Left ventricle myocardium inferior (tissue), 1 donor: ENCODE results near the gene CELF6. TPM values are rescaled to one million over a fixed set of nuclear protein-coding genes. Genes with fewer than 3 reads are reported as not detected.

Source experiments
- DNase-seq: peaks from one replicate; pipeline ENCODE4 v3.0.0-alpha.2; 2020
- H3K27ac ChIP-seq: fragments of 200-600 bp; replicated peaks from 2 replicates; pipeline ENCODE4 v1.8.0; 2021
- H3K27me3 ChIP-seq: fragments of 200-600 bp; 2 replicates; pipeline ENCODE4 v1.8.0; 2021; ENCODE audit warnings: low read depth
- H3K36me3 ChIP-seq: fragments of 200-600 bp; 2 replicates; pipeline ENCODE4 v1.8.0; 2021
- H3K4me1 ChIP-seq: fragments of 200-600 bp; 2 replicates; pipeline ENCODE4 v1.8.0; 2021
- H3K4me3 ChIP-seq: fragments of 200-600 bp; 2 replicates; pipeline ENCODE4 v1.8.0; 2021; ENCODE audit warnings: mild to moderate bottlenecking, moderate library complexity
- H3K9me3 ChIP-seq: fragments of 200-600 bp; replicated peaks from 2 replicates; pipeline ENCODE4 v1.8.0; 2021
- CTCF ChIP-seq: fragments of 200-600 bp; IDR thresholded peaks from 2 replicates; pipeline ENCODE4 v1.8.0; 2021; ENCODE audit warnings: antibody characterized with exemption, mild to moderate bottlenecking, borderline replicate concordance
- intact Hi-C: fragments of 100-400 bp; cut with micrococcal nuclease; formaldehyde crosslinking; loops from one replicate; pipeline ENCODE4 v1.11.0; 2022
- total RNA-seq: library from RNA; stranded (reverse); fragmentation: NEBNext Ultra II Directional; extraction: Animal tissue kit (Norgen Biotek cat#: 25700); gene quantifications from one replicate; pipeline ENCODE4 v1.2.1, GENCODE V29; 2021
- donor health status: DM: no; HTN: yes; CAD: no; lungs with severe emphysema.

The CELF6 gene
- total RNA-seq, 1 donor from 2014 or later: 1.5 TPM

- peaks cover 36% of the 10 kb centered on the region for H3K36me3 ChIP-seq
- no peak overlapping the region for H3K27ac ChIP-seq
- TF ChIP-seq CTCF: no peak
- no peak for DNase-seq
- no peaks in the 10 kb centered on the region for H3K27me3 ChIP-seq
- intact Hi-C loops: no loop called here
- H3K4me1 ChIP-seq: no peaks in the 10 kb centered on the region
- no peaks in the 10 kb centered on the region for H3K9me3 ChIP-seq
- no peak overlapping the region for H3K4me3 ChIP-seq
These were observed 81.4 kb downstream of the CELF6 start for GRCh38 chr15:72238586-72238985.

GRCh38 chr15:72237853-72238224 lies 82.1 kb downstream of the CELF6 start:
- H3K9me3 ChIP-seq: no peaks in the 10 kb centered on the region
- TF ChIP-seq CTCF: no peak
- no peaks in the 10 kb centered on the region for H3K27me3 ChIP-seq
- intact Hi-C loops: no loop called here
- H3K4me1 ChIP-seq: no peaks in the 10 kb centered on the region
- H3K27ac ChIP-seq: no peak overlapping the region
- H3K4me3 ChIP-seq: no peak overlapping the region
- peaks cover 28% of the 10 kb centered on the region for H3K36me3 ChIP-seq
- DNase-seq: no peak

- intact Hi-C loops: no loop called here
- Histone ChIP-seq H3K27ac (no peak overlapping the region), H3K4me3 (no peak overlapping the region), H3K4me1 (peaks cover 6% of the 10 kb centered on the region), H3K9me3 (no peaks in the 10 kb centered on the region), H3K36me3 (peaks cover 22% of the 10 kb centered on the region), H3K27me3 (no peaks in the 10 kb centered on the region)
- DNase-seq: no peak
- TF ChIP-seq CTCF: no peak
These were observed 82.7 kb downstream of the CELF6 start for GRCh38 chr15:72237029-72237852.

- no peak for TF ChIP-seq CTCF
- intact Hi-C loops: no loop called here
- DNase-seq: no peak
- H3K27ac ChIP-seq: no peak overlapping the region
- H3K9me3 ChIP-seq: no peaks in the 10 kb centered on the region
- H3K27me3 ChIP-seq: no peaks in the 10 kb centered on the region
- no peak overlapping the region for H3K4me3 ChIP-seq
- peaks cover 13% of the 10 kb centered on the region for H3K4me1 ChIP-seq
- peaks cover 15% of the 10 kb centered on the region for H3K36me3 ChIP-seq
These were observed 83.5 kb downstream of the CELF6 start for GRCh38 chr15:72236381-72237003.

GRCh38 chr15:72235298-72235697 lies 84.7 kb downstream of the CELF6 start:
- no peak for TF ChIP-seq CTCF
- peaks cover 3% of the 10 kb centered on the region for H3K36me3 ChIP-seq
- H3K27me3 ChIP-seq: no peaks in the 10 kb centered on the region
- no peak overlapping the region for H3K4me3 ChIP-seq
- no peaks in the 10 kb centered on the region for H3K9me3 ChIP-seq
- H3K27ac ChIP-seq: no peak overlapping the region
- intact Hi-C loops: no loop called here
- H3K4me1 ChIP-seq: peaks cover 23% of the 10 kb centered on the region
- DNase-seq: no peak

Other genes with a start within 250 kb of the CELF6 start
- 22.5 TPM for gene MYO9A, start 202.0 kb downstream of the CELF6 start, total RNA-seq
- gene SENP8, start 201.8 kb downstream of the CELF6 start, total RNA-seq: 6.5 TPM
- gene GRAMD2A, start 122.4 kb downstream of the CELF6 start, total RNA-seq: not detected
- gene PKM, start 89.0 kb downstream of the CELF6 start, total RNA-seq: 1,009 TPM
- gene PARP6, start 47.6 kb downstream of the CELF6 start, total RNA-seq: 43.6 TPM
- 58.9 TPM for gene HEXA, start 55.9 kb upstream of the CELF6 start, total RNA-seq
- not detected for gene TMEM202, start 78.1 kb upstream of the CELF6 start, total RNA-seq
- 179 TPM for gene ARIH1, start 154.2 kb upstream of the CELF6 start, total RNA-seq